ENCODE data around the gene GMCL1.
"Not testable (repeated sequence)": the region's sequence is repeated elsewhere in the genome, so short reads cannot be mapped to it uniquely, and the experiment has no call there.

Gene GMCL1

GRCh38 chr2:69893684-69894551 lies 64.5 kb downstream of the GMCL1 start, which contains the start of gene SNRNP27:
TSS of gene SNRNP27 (plus strand) at chr2:69893956. CDS start at chr2:69893985, 29 bp downstream.
- DNase-seq (ENCODE audit: extremely low spot score): peak; percentile 84
- CTCF ChIA-PET: interaction anchor here (0.8 to 4.2 kb wide), 6 partner anchors 8 to 222 kb away, joined by 3 to 15 read pairs (median 5); partner anchors contain the start of gene MXD1
- TF ChIP-seq CTCF (IDR thresholded peaks at IDR 0.05; ENCODE audit: control extremely low read depth, extremely low read depth, low read depth, missing control alignments): no peak
- POLR2A ChIA-PET: no interaction called here

- POLR2A ChIA-PET: not testable (repeated sequence)
- CTCF ChIA-PET: interaction anchor here (0.8 to 4.2 kb wide), 4 partner anchors 9 to 170 kb away, joined by 3 to 15 read pairs (median 5); no protein-coding TSS in a partner anchor
Observed at GRCh38 chr2:69894737-69895136, 65.3 kb downstream of the GMCL1 start.

GRCh38 chr2:69902213-69902922 lies 72.9 kb downstream of the GMCL1 start:
- no peak for DNase-seq (ENCODE audit: extremely low spot score)
- ChIA-PET CTCF (interaction anchor here (1.0 to 2.5 kb wide), 5 partner anchors 8 to 241 kb away, joined by 3 to 9 read pairs (median 3); partner anchors contain the start of gene MXD1), POLR2A (interaction anchor here (0.7 to 2.9 kb wide), 2 partner anchors 12 to 287 kb away, joined by 7 to 19 read pairs; partner anchors contain the start of gene MXD1)
- TF ChIP-seq CTCF (IDR thresholded peaks at IDR 0.05; ENCODE audit: control extremely low read depth, extremely low read depth, low read depth, missing control alignments): no peak

More at GRCh38 chr2:69894737-69895136, 65.3 kb downstream of the GMCL1 start:
- not testable (repeated sequence) for DNase-seq (ENCODE audit: extremely low spot score)

- no peak for TF ChIP-seq CTCF (IDR thresholded peaks at IDR 0.05; ENCODE audit: control extremely low read depth, extremely low read depth, low read depth, missing control alignments)
- DNase-seq (ENCODE audit: extremely low spot score): no peak
- CTCF ChIA-PET: interaction anchor here (1.0 to 1.8 kb wide), 3 partner anchors 29 to 318 kb away, joined by 3 to 7 read pairs (median 4); no protein-coding TSS in a partner anchor
- POLR2A ChIA-PET: no interaction called here
Observed at GRCh38 chr2:69907216-69907615, 77.8 kb downstream of the GMCL1 start.

- POLR2A ChIA-PET: interaction anchor here (0.6 kb wide), 1 partner anchor 16 kb away, joined by 8 read pairs; no protein-coding TSS in a partner anchor
- CTCF ChIA-PET: interaction anchor here (0.6 to 6.0 kb wide), 37 partner anchors 10 to 705 kb away, joined by 3 to 68 read pairs (median 4); partner anchors contain the start of genes C2orf42, FAM136A, PCYOX1 and SNRNP27
Observed at GRCh38 chr2:69911985-69912563, 82.6 kb downstream of the GMCL1 start.

More at GRCh38 chr2:69911985-69912563, 82.6 kb downstream of the GMCL1 start:
- no peak for DNase-seq (ENCODE audit: extremely low spot score)
- TF ChIP-seq CTCF (IDR thresholded peaks at IDR 0.05; ENCODE audit: control extremely low read depth, extremely low read depth, low read depth, missing control alignments): peak; percentile 39

Measured in GM10248 (cell line).